Kidney (tissue), 14 donors: ENCODE results near the gene SH3BP4. TPM values are rescaled to one million over a fixed set of nuclear protein-coding genes. Genes with fewer than 3 reads are reported as not detected.

Experiments used
- DNase-seq, 5 donors: peaks; one replicate each; pipeline ENCODE4 v3.0.0-alpha.2; 2013 to 2020
- FAIRE-seq: peaks from 2 replicates; lab custom pipeline; 2012; peaks lifted over from hg19 to GRCh38; lab: Jason Lieb, UNC
- H3K27ac ChIP-seq, 2 donors: one replicate each; pipeline ENCODE4 v1.7.0; 2013; ENCODE audit warnings: low read depth in 2 of 2, low read length in 2 of 2, inconsistent platforms in 1 of 2
- H3K27me3 ChIP-seq: one replicate; pipeline ENCODE4 v1.7.1; 2013; ENCODE audit warnings: low read length, inconsistent platforms; ENCODE audit not compliant: control insufficient read depth, insufficient read depth
- H3K36me3 ChIP-seq, 3 donors: one replicate each; pipeline versions ENCODE4 v1.7.0 to v1.7.1; 2013; ENCODE audit warnings: low read length in 3 of 3, control low read depth in 1 of 3, inconsistent platforms in 1 of 3; ENCODE audit not compliant: insufficient read depth in 3 of 3, control insufficient read depth in 2 of 3
- H3K4me1 ChIP-seq, 3 donors: one replicate each; pipeline versions ENCODE4 v1.7.0 to v1.7.1; 2013; ENCODE audit warnings: low read length in 3 of 3, inconsistent platforms in 1 of 3, low read depth in 1 of 3; ENCODE audit not compliant: control insufficient read depth in 2 of 3, insufficient read depth in 2 of 3
- H3K4me3 ChIP-seq, 3 donors: one replicate each; pipeline versions ENCODE4 v1.7.0 to v1.8.1; 2013; ENCODE audit warnings: low read length in 3 of 3, control low read depth in 1 of 3, inconsistent platforms in 1 of 3
- H3K9ac ChIP-seq, 3 donors: one replicate each; pipeline versions ENCODE4 v1.7.0 to v1.7.1; 2013; ENCODE audit warnings: low read length in 3 of 3, control low read depth in 1 of 3, inconsistent platforms in 1 of 3
- H3K9me3 ChIP-seq, 3 donors: one replicate each; pipeline versions ENCODE4 v1.7.0 to v1.7.1; 2013; ENCODE audit warnings: low read length in 3 of 3, control low read depth in 1 of 3, inconsistent platforms in 1 of 3; ENCODE audit not compliant: control insufficient read depth in 2 of 3, insufficient read depth in 1 of 3
- intact Hi-C: fragments of 100-400 bp; cut with DNase I; formaldehyde crosslinking; loops from one replicate; pipeline ENCODE4 v1.11.1; 2022
- polyA plus RNA-seq: library from polyadenylated mRNA; stranded (reverse); fragments of 350-450 nt; fragmentation: Illumina TruSeq; extraction: RNeasy Lipid Tissue Mini Kit (QIAGEN cat#74804); gene quantifications from one replicate; pipeline ENCODE4 v1.2.3, GENCODE V29; 2014; ENCODE audit warnings: low read depth, low replicate concordance; ENCODE audit not compliant: insufficient read depth
- total RNA-seq: library from RNA; stranded (reverse); fragmentation: NEBNext Ultra II Directional; extraction: Animal tissue kit (Norgen Biotek cat#: 25700); gene quantifications from one replicate; pipeline ENCODE4 v1.2.1, GENCODE V29; 2021
- TF ChIP-seq, protein P1 (sequence below): IDR thresholded peaks from 3 replicates; pipeline ENCODE4 v1.5.1; 2012; ENCODE audit warnings: mild to moderate bottlenecking, moderate library complexity, borderline replicate concordance; ENCODE audit not compliant: insufficient read depth; ENCODE audit errors: extremely low read depth
- donor health status: control.
- donor health status: control.
- donor health status: control.
- donor health status: control.
- donor health status: control.
- donor health status: DM: yes; HTN: yes; CAD: no.
- donor health status: Normal renal cell carcinoma (clear cell type).

The SH3BP4 gene
- total and polyA plus RNA-seq, 2 donors from 2014 or later, result 20.0 to 52.9 TPM

DNA sequence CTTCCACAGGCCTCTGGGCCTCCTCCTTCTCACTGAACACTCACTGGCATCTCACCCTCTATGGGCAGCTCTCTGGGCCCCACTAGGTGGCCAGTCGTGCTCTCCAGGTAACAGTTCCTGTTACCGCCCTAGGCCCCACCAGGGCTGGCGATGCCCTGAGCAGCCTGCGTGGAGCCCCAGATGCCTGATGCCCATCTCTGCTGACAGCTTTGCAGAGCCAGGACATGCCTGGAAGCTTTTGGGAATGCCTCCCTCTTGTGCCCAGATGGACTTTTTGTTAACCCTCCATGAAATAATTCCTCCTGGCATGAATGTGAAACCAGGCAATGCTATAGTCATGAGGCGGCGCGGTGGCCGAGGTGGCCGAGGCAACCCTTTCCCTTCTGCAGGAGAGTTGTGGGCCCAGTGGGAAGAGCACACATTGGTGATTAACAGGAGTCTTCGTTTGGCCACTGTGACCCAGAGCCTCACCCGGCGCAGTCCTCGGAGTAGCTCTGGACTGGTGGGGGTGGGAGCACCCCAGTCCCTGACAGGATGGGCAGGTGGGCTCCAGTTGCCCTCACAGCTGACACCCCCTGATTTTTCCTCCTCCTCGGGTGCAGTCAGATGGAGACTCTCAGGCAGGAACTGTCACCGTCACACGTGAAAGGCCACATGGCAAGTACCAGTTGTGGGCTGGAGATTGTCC is 80.0 kb downstream of the SH3BP4 start:
- Histone ChIP-seq H3K9me3 (no peaks in the 10 kb centered on the region), H3K4me1 (peaks cover 0 to 4% (median 0%) of the 10 kb centered on the region in 3 donors), H3K9ac (no peak overlapping the region), H3K4me3 (no peak overlapping the region), H3K27me3 (no peaks in the 10 kb centered on the region), H3K36me3 (no peaks in the 10 kb centered on the region), H3K27ac (no peak overlapping the region)
- intact Hi-C loops, result no loop called here
- TF ChIP-seq, protein P1, sequence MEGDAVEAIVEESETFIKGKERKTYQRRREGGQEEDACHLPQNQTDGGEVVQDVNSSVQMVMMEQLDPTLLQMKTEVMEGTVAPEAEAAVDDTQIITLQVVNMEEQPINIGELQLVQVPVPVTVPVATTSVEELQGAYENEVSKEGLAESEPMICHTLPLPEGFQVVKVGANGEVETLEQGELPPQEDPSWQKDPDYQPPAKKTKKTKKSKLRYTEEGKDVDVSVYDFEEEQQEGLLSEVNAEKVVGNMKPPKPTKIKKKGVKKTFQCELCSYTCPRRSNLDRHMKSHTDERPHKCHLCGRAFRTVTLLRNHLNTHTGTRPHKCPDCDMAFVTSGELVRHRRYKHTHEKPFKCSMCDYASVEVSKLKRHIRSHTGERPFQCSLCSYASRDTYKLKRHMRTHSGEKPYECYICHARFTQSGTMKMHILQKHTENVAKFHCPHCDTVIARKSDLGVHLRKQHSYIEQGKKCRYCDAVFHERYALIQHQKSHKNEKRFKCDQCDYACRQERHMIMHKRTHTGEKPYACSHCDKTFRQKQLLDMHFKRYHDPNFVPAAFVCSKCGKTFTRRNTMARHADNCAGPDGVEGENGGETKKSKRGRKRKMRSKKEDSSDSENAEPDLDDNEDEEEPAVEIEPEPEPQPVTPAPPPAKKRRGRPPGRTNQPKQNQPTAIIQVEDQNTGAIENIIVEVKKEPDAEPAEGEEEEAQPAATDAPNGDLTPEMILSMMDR, result no peak
- FAIRE-seq (no peak), DNase-seq (no peak)

DNA sequence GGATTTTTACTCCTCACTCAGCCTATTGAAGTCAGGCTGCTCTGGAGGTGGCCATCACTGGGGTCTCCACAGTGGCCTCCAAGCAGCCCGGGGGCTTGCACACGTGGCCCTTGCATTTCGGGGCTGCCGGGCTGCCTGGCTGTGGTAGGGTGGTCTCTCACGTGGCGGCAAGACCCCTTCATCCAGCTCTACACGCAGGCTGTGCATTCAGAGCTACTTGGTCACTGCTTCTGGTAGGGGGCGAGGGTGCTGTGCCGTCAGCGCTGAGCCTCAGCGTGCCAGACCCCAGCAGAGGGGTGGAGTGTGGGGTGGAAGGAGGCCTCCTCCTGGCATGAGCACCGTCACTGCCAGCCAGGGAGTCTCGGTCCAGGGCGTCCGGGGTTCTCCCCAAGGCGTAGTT is 80.6 kb downstream of the SH3BP4 start:
- H3K9ac ChIP-seq, result no peak overlapping the region
- intact Hi-C loops, result no loop called here
- no peak for DNase-seq
- no peak for FAIRE-seq
- H3K27me3 ChIP-seq, result no peaks in the 10 kb centered on the region
- TF ChIP-seq, protein P1, result no peak
- no peaks in the 10 kb centered on the region for H3K4me1 ChIP-seq
- no peak overlapping the region for H3K27ac ChIP-seq
- H3K36me3 ChIP-seq, result no peaks in the 10 kb centered on the region
- no peaks in the 10 kb centered on the region for H3K9me3 ChIP-seq
- H3K4me3 ChIP-seq, result no peak overlapping the region

DNA sequence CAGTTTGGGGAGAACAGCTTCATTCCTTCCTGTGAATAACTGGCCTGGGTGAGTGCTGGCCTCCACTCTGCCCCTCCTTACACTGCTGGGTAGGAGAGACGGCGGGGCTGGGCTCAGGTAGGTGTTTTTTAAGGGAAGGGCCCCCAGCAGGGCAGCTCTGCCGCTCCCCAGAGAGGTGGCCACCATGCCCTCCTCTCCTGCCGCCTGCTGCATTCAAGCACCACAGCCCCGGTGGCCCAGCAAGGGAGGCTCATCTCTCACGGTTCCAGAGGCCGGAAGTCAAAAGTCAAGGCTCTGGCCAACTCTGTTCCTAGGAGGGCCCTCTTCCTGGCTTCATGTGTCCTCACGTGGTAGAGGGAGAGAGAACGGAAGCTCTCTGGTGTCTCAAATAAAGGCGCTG is 81.1 kb downstream of the SH3BP4 start:
- intact Hi-C loops, result no loop called here
- Histone ChIP-seq H3K4me1 (no peaks in the 10 kb centered on the region), H3K9ac (no peak overlapping the region), H3K9me3 (no peaks in the 10 kb centered on the region), H3K36me3 (no peaks in the 10 kb centered on the region), H3K27ac (no peak overlapping the region), H3K27me3 (no peaks in the 10 kb centered on the region), H3K4me3 (no peak overlapping the region)
- FAIRE-seq, result no peak
- DNase-seq, result no peak
- TF ChIP-seq, protein P1, result no peak
